Measurements from ENCODE around the gene PLEKHG7. TPM values are rescaled to one million over a fixed set of nuclear protein-coding genes. Genes with fewer than 3 reads are reported as not detected.

PLEKHG7 gene
- total and polyA plus RNA-seq, 2 experiments from 2014 or later, result not detected

DNA sequence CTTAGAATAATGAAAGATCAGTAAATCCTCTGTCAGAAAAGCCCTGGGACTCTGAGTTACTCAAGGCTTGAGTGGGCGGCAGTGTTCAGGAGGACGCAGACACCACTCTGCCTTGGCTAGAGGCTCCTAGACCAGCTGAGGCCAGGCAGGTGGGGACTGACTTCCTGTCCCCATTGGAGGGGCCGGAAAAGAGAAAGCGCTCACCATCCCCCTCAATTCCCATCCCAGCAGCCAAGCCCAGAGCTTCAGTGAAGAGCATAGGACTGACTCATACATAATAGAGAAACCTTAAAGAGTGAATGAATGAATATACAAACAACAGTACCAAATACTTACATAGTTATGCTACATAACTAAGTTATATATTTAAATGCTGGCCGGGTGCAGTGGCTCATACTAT, 62.0 kb downstream of the PLEKHG7 start:
- Mint-ChIP-seq H3K27me3 (ENCODE audit: insufficient read depth, low read depth, poor library complexity) (no peaks in the 10 kb centered on the region), H3K27ac (no peak overlapping the region), H3K9me3 (no peaks in the 10 kb centered on the region), H3K36me3 (ENCODE audit: low read depth) (no peaks in the 10 kb centered on the region), H3K4me1 (peaks cover 19% of the 10 kb centered on the region), H3K4me3 (no peak overlapping the region)
- no peak overlapping the region for H3K4me2 ChIP-seq
- no peaks in the 10 kb centered on the region for H3K27me3 ChIP-seq (ENCODE audit: insufficient read depth)
- H3K4me3 ChIP-seq, result no peak overlapping the region
- H3F3A ChIP-seq (replicated peaks; ENCODE audit: low read depth), result no peaks in the 10 kb centered on the region
- no peaks in the 10 kb centered on the region for H4K20me1 ChIP-seq (replicated peaks; ENCODE audit: insufficient read depth)
- H3K27ac ChIP-seq (ENCODE audit: low read depth), result no peak overlapping the region
- H3K9me2 ChIP-seq (ENCODE audit: insufficient read depth), result no peaks in the 10 kb centered on the region
- no peaks in the 10 kb centered on the region for H3K79me2 ChIP-seq (replicated peaks; ENCODE audit: insufficient read depth)
- H3K36me3 ChIP-seq (ENCODE audit: insufficient read depth), result no peaks in the 10 kb centered on the region
- DNase-seq (ENCODE audit: low spot score), result no peak
- peaks cover 13% of the 10 kb centered on the region for H3K4me1 ChIP-seq (ENCODE audit: insufficient read depth)
- H2AFZ ChIP-seq, result peak overlapping the region; percentile 25; the same call in 1 of the 2 replicates
- ATAC-seq, result 0 out of 3 replicates have a peak, but pooled peaks have one; percentile 24
- TF ChIP-seq JUNB (IDR thresholded peaks at IDR 0.05; ENCODE audit: unreplicated experiment) (no peak), ZNF331 (CRISPR knock-in tag; IDR thresholded peaks at IDR 0.05; ENCODE audit: low read depth) (no peak), EZH2phosphoT487 (IDR thresholded peaks at IDR 0.05; ENCODE audit: unreplicated experiment) (no peak), ZNF114 (CRISPR knock-in tag; IDR thresholded peaks at IDR 0.05) (no peak), POLR2AphosphoS5 (IDR thresholded peaks at IDR 0.05; ENCODE audit: low read depth) (no peak), NANOG (IDR thresholded peaks at IDR 0.05; ENCODE audit: borderline replicate concordance) (no peak)
- TF ChIP-seq, protein P1, sequence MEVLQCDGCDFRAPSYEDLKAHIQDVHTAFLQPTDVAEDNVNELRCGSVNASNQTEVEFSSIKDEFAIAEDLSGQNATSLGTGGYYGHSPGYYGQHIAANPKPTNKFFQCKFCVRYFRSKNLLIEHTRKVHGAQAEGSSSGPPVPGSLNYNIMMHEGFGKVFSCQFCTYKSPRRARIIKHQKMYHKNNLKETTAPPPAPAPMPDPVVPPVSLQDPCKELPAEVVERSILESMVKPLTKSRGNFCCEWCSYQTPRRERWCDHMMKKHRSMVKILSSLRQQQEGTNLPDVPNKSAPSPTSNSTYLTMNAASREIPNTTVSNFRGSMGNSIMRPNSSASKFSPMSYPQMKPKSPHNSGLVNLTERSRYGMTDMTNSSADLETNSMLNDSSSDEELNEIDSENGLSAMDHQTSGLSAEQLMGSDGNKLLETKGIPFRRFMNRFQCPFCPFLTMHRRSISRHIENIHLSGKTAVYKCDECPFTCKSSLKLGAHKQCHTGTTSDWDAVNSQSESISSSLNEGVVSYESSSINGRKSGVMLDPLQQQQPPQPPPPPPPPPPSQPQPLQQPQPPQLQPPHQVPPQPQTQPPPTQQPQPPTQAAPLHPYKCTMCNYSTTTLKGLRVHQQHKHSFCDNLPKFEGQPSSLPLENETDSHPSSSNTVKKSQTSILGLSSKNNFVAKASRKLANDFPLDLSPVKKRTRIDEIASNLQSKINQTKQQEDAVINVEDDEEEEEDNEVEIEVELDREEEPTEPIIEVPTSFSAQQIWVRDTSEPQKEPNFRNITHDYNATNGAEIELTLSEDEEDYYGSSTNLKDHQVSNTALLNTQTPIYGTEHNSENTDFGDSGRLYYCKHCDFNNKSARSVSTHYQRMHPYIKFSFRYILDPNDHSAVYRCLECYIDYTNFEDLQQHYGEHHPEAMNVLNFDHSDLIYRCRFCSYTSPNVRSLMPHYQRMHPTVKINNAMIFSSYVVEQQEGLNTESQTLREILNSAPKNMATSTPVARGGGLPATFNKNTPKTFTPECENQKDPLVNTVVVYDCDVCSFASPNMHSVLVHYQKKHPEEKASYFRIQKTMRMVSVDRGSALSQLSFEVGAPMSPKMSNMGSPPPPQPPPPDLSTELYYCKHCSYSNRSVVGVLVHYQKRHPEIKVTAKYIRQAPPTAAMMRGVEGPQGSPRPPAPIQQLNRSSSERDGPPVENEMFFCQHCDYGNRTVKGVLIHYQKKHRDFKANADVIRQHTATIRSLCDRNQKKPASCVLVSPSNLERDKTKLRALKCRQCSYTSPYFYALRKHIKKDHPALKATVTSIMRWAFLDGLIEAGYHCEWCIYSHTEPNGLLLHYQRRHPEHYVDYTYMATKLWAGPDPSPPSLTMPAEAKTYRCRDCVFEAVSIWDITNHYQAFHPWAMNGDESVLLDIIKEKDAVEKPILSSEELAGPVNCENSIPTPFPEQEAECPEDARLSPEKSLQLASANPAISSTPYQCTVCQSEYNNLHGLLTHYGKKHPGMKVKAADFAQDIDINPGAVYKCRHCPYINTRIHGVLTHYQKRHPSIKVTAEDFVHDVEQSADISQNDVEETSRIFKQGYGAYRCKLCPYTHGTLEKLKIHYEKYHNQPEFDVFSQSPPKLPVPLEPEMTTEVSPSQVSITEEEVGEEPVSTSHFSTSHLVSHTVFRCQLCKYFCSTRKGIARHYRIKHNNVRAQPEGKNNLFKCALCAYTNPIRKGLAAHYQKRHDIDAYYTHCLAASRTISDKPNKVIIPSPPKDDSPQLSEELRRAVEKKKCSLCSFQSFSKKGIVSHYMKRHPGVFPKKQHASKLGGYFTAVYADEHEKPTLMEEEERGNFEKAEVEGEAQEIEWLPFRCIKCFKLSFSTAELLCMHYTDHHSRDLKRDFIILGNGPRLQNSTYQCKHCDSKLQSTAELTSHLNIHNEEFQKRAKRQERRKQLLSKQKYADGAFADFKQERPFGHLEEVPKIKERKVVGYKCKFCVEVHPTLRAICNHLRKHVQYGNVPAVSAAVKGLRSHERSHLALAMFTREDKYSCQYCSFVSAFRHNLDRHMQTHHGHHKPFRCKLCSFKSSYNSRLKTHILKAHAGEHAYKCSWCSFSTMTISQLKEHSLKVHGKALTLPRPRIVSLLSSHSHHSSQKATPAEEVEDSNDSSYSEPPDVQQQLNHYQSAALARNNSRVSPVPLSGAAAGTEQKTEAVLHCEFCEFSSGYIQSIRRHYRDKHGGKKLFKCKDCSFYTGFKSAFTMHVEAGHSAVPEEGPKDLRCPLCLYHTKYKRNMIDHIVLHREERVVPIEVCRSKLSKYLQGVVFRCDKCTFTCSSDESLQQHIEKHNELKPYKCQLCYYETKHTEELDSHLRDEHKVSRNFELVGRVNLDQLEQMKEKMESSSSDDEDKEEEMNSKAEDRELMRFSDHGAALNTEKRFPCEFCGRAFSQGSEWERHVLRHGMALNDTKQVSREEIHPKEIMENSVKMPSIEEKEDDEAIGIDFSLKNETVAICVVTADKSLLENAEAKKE (CRISPR knock-in tag; IDR thresholded peaks at IDR 0.05), result no peak
- TF ChIP-seq, protein P2, sequence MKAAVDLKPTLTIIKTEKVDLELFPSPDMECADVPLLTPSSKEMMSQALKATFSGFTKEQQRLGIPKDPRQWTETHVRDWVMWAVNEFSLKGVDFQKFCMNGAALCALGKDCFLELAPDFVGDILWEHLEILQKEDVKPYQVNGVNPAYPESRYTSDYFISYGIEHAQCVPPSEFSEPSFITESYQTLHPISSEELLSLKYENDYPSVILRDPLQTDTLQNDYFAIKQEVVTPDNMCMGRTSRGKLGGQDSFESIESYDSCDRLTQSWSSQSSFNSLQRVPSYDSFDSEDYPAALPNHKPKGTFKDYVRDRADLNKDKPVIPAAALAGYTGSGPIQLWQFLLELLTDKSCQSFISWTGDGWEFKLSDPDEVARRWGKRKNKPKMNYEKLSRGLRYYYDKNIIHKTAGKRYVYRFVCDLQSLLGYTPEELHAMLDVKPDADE (IDR thresholded peaks at IDR 0.05), result no peak
- TF ChIP-seq, protein P3, sequence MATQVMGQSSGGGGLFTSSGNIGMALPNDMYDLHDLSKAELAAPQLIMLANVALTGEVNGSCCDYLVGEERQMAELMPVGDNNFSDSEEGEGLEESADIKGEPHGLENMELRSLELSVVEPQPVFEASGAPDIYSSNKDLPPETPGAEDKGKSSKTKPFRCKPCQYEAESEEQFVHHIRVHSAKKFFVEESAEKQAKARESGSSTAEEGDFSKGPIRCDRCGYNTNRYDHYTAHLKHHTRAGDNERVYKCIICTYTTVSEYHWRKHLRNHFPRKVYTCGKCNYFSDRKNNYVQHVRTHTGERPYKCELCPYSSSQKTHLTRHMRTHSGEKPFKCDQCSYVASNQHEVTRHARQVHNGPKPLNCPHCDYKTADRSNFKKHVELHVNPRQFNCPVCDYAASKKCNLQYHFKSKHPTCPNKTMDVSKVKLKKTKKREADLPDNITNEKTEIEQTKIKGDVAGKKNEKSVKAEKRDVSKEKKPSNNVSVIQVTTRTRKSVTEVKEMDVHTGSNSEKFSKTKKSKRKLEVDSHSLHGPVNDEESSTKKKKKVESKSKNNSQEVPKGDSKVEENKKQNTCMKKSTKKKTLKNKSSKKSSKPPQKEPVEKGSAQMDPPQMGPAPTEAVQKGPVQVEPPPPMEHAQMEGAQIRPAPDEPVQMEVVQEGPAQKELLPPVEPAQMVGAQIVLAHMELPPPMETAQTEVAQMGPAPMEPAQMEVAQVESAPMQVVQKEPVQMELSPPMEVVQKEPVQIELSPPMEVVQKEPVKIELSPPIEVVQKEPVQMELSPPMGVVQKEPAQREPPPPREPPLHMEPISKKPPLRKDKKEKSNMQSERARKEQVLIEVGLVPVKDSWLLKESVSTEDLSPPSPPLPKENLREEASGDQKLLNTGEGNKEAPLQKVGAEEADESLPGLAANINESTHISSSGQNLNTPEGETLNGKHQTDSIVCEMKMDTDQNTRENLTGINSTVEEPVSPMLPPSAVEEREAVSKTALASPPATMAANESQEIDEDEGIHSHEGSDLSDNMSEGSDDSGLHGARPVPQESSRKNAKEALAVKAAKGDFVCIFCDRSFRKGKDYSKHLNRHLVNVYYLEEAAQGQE (IDR thresholded peaks at IDR 0.05; ENCODE audit: unreplicated experiment), result no peak
